Neuronal stem cell (in vitro differentiated cells): ENCODE data around the gene CD40.

Experiments
- DNase-seq: peaks from one replicate; pipeline ENCODE4 v3.0.0-alpha.2; 2013; ENCODE audit warnings: low spot score
- H2AFZ ChIP-seq: one replicate; pipeline ENCODE4 v1.6.1; 2013; ENCODE audit warnings: mild to moderate bottlenecking, low read length, inconsistent platforms
- H2AK5ac ChIP-seq: 2 replicates; pipeline ENCODE4 v1.6.1; 2013; ENCODE audit warnings: low read depth, mild to moderate bottlenecking, inconsistent platforms, low read length, moderate library complexity, mixed read lengths
- H2BK120ac ChIP-seq: 2 replicates; pipeline ENCODE4 v1.6.1; 2013; ENCODE audit warnings: low read depth, mild to moderate bottlenecking, inconsistent platforms, low read length, moderate library complexity, mixed read lengths
- H2BK12ac ChIP-seq: one replicate; pipeline ENCODE4 v1.6.1; 2013; ENCODE audit warnings: low read length, inconsistent platforms
- H2BK15ac ChIP-seq: 2 replicates; pipeline ENCODE4 v1.6.1; 2013; ENCODE audit warnings: mild to moderate bottlenecking, low read length, inconsistent platforms, mixed read lengths
- H2BK5ac ChIP-seq: one replicate; pipeline ENCODE4 v1.6.1; 2013; ENCODE audit warnings: inconsistent platforms, mild to moderate bottlenecking, low read length, moderate library complexity
- H3K14ac ChIP-seq: one replicate; pipeline ENCODE4 v1.6.1; 2013; ENCODE audit warnings: low read length, inconsistent platforms
- H3K18ac ChIP-seq: 2 replicates; pipeline ENCODE4 v1.6.1; 2013; ENCODE audit warnings: low read length, inconsistent platforms
- H3K23ac ChIP-seq: 2 replicates; pipeline ENCODE4 v1.6.1; 2013; ENCODE audit warnings: low read depth, mild to moderate bottlenecking, mixed read lengths, low read length, inconsistent platforms; ENCODE audit not compliant: poor library complexity
- H3K27ac ChIP-seq: replicated peaks from 3 replicates; pipeline ENCODE4 v1.5.1; 2013; ENCODE audit warnings: low read length, inconsistent platforms
- H3K27me3 ChIP-seq, 3 experiments: 2 replicates each; pipeline ENCODE4 v1.6.1; 2013; ENCODE audit warnings: low read length in 3 of 3, mild to moderate bottlenecking in 2 of 3, inconsistent platforms in 1 of 3, low read depth in 1 of 3, mixed read lengths in 1 of 3, moderate library complexity in 1 of 3; ENCODE audit not compliant: control insufficient read depth in 3 of 3, insufficient read depth in 3 of 3
- H3K36me3 ChIP-seq, 2 donors: replicated peaks in 1 of 2; 2 replicates each; pipeline ENCODE4 v1.6.1; 2013; ENCODE audit warnings: low read length in 2 of 2; ENCODE audit not compliant: control insufficient read depth in 2 of 2, insufficient read depth in 2 of 2
- H3K4ac ChIP-seq: 2 replicates; pipeline ENCODE4 v1.6.1; 2013; ENCODE audit warnings: inconsistent platforms, mild to moderate bottlenecking, low read length, moderate library complexity
- H3K4me1 ChIP-seq, 2 donors: 1 replicate in 1 of 2; 2 replicates in 1 of 2; pipeline ENCODE4 v1.6.1; 2013; ENCODE audit warnings: low read length in 2 of 2, low read depth in 1 of 2; ENCODE audit not compliant: control insufficient read depth in 2 of 2, insufficient read depth in 1 of 2
- H3K4me2 ChIP-seq: one replicate; pipeline ENCODE4 v1.6.1; 2013; ENCODE audit warnings: mild to moderate bottlenecking, low read length, inconsistent platforms; ENCODE audit not compliant: insufficient read depth, poor library complexity, severe bottlenecking
- H3K4me3 ChIP-seq, 2 donors: 2 replicates each; pipeline ENCODE4 v1.5.1; 2013; ENCODE audit warnings: low read length in 2 of 2, mild to moderate bottlenecking in 2 of 2, inconsistent platforms in 1 of 2, moderate library complexity in 1 of 2
- H3K79me1 ChIP-seq: one replicate; pipeline ENCODE4 v1.6.1; 2013; ENCODE audit warnings: low read depth, mild to moderate bottlenecking, inconsistent platforms, low read length, moderate library complexity
- H3K9ac ChIP-seq: one replicate; pipeline ENCODE4 v1.6.1; 2013; ENCODE audit warnings: mild to moderate bottlenecking, low read depth, low read length, inconsistent platforms; ENCODE audit not compliant: poor library complexity
- H3K9me3 ChIP-seq, 2 donors: replicated peaks in 1 of 2; 2 replicates each; pipeline versions ENCODE3 to v1.6.1; 2013; ENCODE audit warnings: low read length in 2 of 2, mild to moderate bottlenecking in 2 of 2, inconsistent platforms in 1 of 2, low read depth in 1 of 2, mixed read lengths in 1 of 2, moderate library complexity in 1 of 2; ENCODE audit not compliant: control insufficient read depth in 2 of 2, insufficient read depth in 1 of 2
- H4K8ac ChIP-seq: one replicate; pipeline ENCODE4 v1.6.1; 2013; ENCODE audit warnings: low read depth, mild to moderate bottlenecking, inconsistent platforms, low read length, moderate library complexity
- H4K91ac ChIP-seq: one replicate; pipeline ENCODE4 v1.6.1; 2013; ENCODE audit warnings: low read length, low read depth, mild to moderate bottlenecking, inconsistent platforms; ENCODE audit not compliant: poor library complexity
- WGBS, 2 donors: extraction: QIAGEN DNeasy Blood & Tissue Kit; methylation state at CpG; one replicate each; pipeline ENCODE4 v1.1.7; 2013; ENCODE audit warnings: missing lambda C conversion rate in 2 of 2, mixed read lengths in 1 of 2; ENCODE audit not compliant: insufficient read length in 2 of 2, insufficient replicate concordance in 1 of 2; ENCODE audit errors: extremely low coverage in 2 of 2; 5-methylcytosine and 5-hydroxymethylcytosine counted together

CD40 gene

GRCh38 chr20:46119028-46119546, 973 bp downstream of the CD40 start:
- Histone ChIP-seq H3K23ac (no peak overlapping the region), H3K79me1 (no peaks in the 10 kb centered on the region), H3K27ac (no peak overlapping the region), H3K4ac (no peak overlapping the region), H3K4me2 (no peak overlapping the region), H2BK12ac (no peak overlapping the region), H2AK5ac (peak overlapping the region; percentile 29), H2BK120ac (no peak overlapping the region), H3K14ac (no peak overlapping the region), H2BK5ac (no peak overlapping the region), H3K4me3 (no peak overlapping the region), H3K18ac (no peak overlapping the region), H3K9me3 (no peaks in the 10 kb centered on the region), H3K9ac (no peak overlapping the region), H4K91ac (no peak overlapping the region), H4K8ac (no peak overlapping the region), H2BK15ac (no peak overlapping the region), H3K27me3 (peaks cover 0 to 45% (median 2%) of the 10 kb centered on the region in 3 experiments), H3K36me3 (peaks cover 0 to 1% of the 10 kb centered on the region in 2 donors), H2AFZ (no peak overlapping the region), H3K4me1 (peaks cover 0 to 3% of the 10 kb centered on the region in 2 donors)
- WGBS, 2 donors = no CpG with 5 or more reads among the region's 2 CpGs
- DNase-seq = no peak

DNA sequence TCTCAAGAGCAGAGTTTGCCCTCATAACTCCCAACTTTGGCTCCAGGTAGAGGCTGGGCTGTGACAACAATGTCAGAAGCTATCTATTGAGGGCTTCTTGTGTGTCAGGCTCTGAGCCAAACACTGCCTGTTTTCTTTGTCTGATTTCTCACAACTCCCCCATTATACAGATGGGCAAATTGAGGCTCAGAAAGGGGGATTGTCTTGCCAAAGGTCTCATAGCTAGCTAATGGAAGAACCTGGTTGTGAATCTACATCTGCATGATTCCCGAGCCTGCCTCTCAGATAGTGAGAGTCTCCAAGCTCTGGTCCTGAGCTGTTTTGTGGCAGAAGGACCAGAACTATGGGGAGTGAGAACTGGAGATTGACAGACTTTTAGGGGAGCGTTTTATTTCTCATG, 1.4 kb downstream of the CD40 start:
- no peak overlapping the region for H3K14ac ChIP-seq
- no peak for DNase-seq
- H3K4me1 ChIP-seq = peaks cover 0 to 3% of the 10 kb centered on the region in 2 donors
- H4K8ac ChIP-seq = no peak overlapping the region
- no peak overlapping the region for H3K18ac ChIP-seq
- H3K9me3 ChIP-seq = no peaks in the 10 kb centered on the region
- H2AFZ ChIP-seq = no peak overlapping the region
- peaks cover 0 to 41% (median 2%) of the 10 kb centered on the region in 3 experiments for H3K27me3 ChIP-seq
- H4K91ac ChIP-seq = no peak overlapping the region
- H2BK12ac ChIP-seq = no peak overlapping the region
- H3K27ac ChIP-seq = no peak overlapping the region
- H3K4me2 ChIP-seq = no peak overlapping the region
- no peak overlapping the region for H2BK120ac ChIP-seq
- no peaks in the 10 kb centered on the region for H3K79me1 ChIP-seq
- H3K9ac ChIP-seq = no peak overlapping the region
- H2AK5ac ChIP-seq = peak overlapping the region; percentile 29
- peaks cover 0 to 1% of the 10 kb centered on the region in 2 donors for H3K36me3 ChIP-seq
- H3K4ac ChIP-seq = no peak overlapping the region
- no peak overlapping the region for H3K4me3 ChIP-seq
- no peak overlapping the region for H3K23ac ChIP-seq
- WGBS, 2 donors = no CpG with 5 or more reads among the region's 2 CpGs
- no peak overlapping the region for H2BK15ac ChIP-seq
- no peak overlapping the region for H2BK5ac ChIP-seq

DNA sequence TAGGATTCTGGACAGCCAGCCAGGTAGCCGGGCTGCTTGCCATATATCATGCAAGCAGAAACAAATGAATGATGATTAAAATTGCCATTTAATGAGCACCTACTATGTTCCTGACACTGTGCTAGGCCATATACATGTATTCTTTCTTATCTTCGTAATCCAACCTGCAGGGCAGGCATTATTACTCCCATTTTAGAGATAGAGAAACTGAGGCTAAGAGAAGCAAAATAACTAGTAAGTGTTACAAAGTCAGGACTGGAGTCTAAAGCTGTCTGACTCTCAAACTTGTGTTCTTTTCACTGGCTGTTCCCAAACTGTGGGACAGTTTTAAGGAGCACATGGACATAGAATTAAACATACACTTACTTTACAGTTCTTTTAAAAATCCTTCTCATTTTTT, 2.0 kb downstream of the CD40 start:
- H3K9me3 ChIP-seq = no peaks in the 10 kb centered on the region
- H4K91ac ChIP-seq = no peak overlapping the region
- no peak overlapping the region for H3K27ac ChIP-seq
- no peak overlapping the region for H3K14ac ChIP-seq
- no peak overlapping the region for H2BK15ac ChIP-seq
- WGBS, 2 donors = no CpG with 5 or more reads among the region's 2 CpGs
- no peak overlapping the region for H4K8ac ChIP-seq
- no peak overlapping the region for H3K18ac ChIP-seq
- H3K4me3 ChIP-seq = no peak overlapping the region
- no peak overlapping the region for H2BK12ac ChIP-seq
- H3K36me3 ChIP-seq = peaks cover 0 to 1% of the 10 kb centered on the region in 2 donors
- no peak overlapping the region for H2BK120ac ChIP-seq
- no peak overlapping the region for H3K4me2 ChIP-seq
- no peak overlapping the region for H2BK5ac ChIP-seq
- DNase-seq = no peak
- no peak overlapping the region for H3K9ac ChIP-seq
- H3K23ac ChIP-seq = no peak overlapping the region
- no peaks in the 10 kb centered on the region for H3K79me1 ChIP-seq
- H2AFZ ChIP-seq = no peak overlapping the region
- peaks cover 0 to 39% (median 2%) of the 10 kb centered on the region in 3 experiments for H3K27me3 ChIP-seq
- peaks cover 0 to 3% of the 10 kb centered on the region in 2 donors for H3K4me1 ChIP-seq
- no peak overlapping the region for H3K4ac ChIP-seq
- no peak overlapping the region for H2AK5ac ChIP-seq

- Histone ChIP-seq H3K36me3 (peaks cover 0 to 3% of the 10 kb centered on the region in 2 donors), H3K4me3 (no peak overlapping the region), H4K91ac (no peak overlapping the region), H3K4me1 (peaks cover 0 to 3% of the 10 kb centered on the region in 2 donors), H2AK5ac (no peak overlapping the region), H3K27ac (no peak overlapping the region), H3K23ac (no peak overlapping the region), H2BK5ac (no peak overlapping the region), H4K8ac (no peak overlapping the region), H3K9me3 (no peaks in the 10 kb centered on the region), H3K14ac (no peak overlapping the region), H3K27me3 (peaks cover 0 to 28% (median 2%) of the 10 kb centered on the region in 3 experiments), H3K4me2 (no peak overlapping the region), H2BK120ac (no peak overlapping the region), H3K18ac (no peak overlapping the region), H3K9ac (no peak overlapping the region), H2BK15ac (no peak overlapping the region), H3K79me1 (no peaks in the 10 kb centered on the region), H2AFZ (no peak overlapping the region), H3K4ac (no peak overlapping the region), H2BK12ac (no peak overlapping the region)
- DNase-seq = no peak
- no CpG with 5 or more reads among the region's 2 CpGs for WGBS, 2 donors
Observed at GRCh38 chr20:46121184-46121930, 3.2 kb downstream of the CD40 start.
